BJ (cell line): Measurements from ENCODE around the gene GALNTL6. TPM values are rescaled to one million over a fixed set of nuclear protein-coding genes. Genes with fewer than 3 reads are reported as not detected.
"Not testable (repeated sequence)": the region's sequence is repeated elsewhere in the genome, so short reads cannot be mapped to it uniquely, and the experiment has no call there.

Source experiments
- CTCF ChIA-PET: fragments of 350-600 bp; formaldehyde crosslinking; extraction: SDS; loops from one replicate; lab custom pipeline; 2021; ENCODE audit warnings: antibody characterized with exemption, inconsistent platforms; lab: Yijun Ruan, JAX
- POLR2A ChIA-PET: fragments of 300-600 bp; sonication (Branson Sonifier 250); formaldehyde crosslinking; extraction: SDS; loops from one replicate; lab custom pipeline; 2021; ENCODE audit warnings: antibody characterized with exemption; lab: Charles Lee
- DNase-seq: peaks from one replicate; pipeline ENCODE4 v3.0.0-alpha.2; 2011; ENCODE audit warnings: low read depth
- H3K27me3 ChIP-seq: 2 replicates; pipeline ENCODE4 v1.6.0; 2011; ENCODE audit warnings: low read length; ENCODE audit not compliant: control insufficient read depth, insufficient read depth
- H3K36me3 ChIP-seq: 2 replicates; pipeline ENCODE4 v1.5.1; 2011; ENCODE audit warnings: low read length; ENCODE audit not compliant: control insufficient read depth, insufficient read depth
- H3K4me3 ChIP-seq: 2 replicates; pipeline ENCODE4 v1.5.1; 2011; ENCODE audit warnings: low read depth, mild to moderate bottlenecking, control low read depth, low read length
- polyA plus RNA-seq: library from polyadenylated mRNA; depleted of rRNA; stranded (reverse); fragments of >200 nt; gene quantifications from 2 replicates; pipeline ENCODE4 v1.2.3, GENCODE V29; 2011
- TF ChIP-seq, protein P1 (sequence below): IDR thresholded peaks from 2 replicates; pipeline ENCODE4 v1.5.1; 2011; ENCODE audit warnings: low read depth, mild to moderate bottlenecking, control low read depth, inconsistent platforms, low read length, moderate library complexity; ENCODE audit not compliant: insufficient read depth

The GALNTL6 gene
- polyA plus RNA-seq, 1 experiment, result 0.02 TPM

GRCh38 chr4:173018446-173018845, 1205.2 kb downstream of the GALNTL6 start:
- POLR2A ChIA-PET, result no interaction called here
- Histone ChIP-seq H3K36me3 (no peaks in the 10 kb centered on the region), H3K4me3 (no peak overlapping the region), H3K27me3 (peaks cover 2% of the 10 kb centered on the region)
- TF ChIP-seq, protein P1, sequence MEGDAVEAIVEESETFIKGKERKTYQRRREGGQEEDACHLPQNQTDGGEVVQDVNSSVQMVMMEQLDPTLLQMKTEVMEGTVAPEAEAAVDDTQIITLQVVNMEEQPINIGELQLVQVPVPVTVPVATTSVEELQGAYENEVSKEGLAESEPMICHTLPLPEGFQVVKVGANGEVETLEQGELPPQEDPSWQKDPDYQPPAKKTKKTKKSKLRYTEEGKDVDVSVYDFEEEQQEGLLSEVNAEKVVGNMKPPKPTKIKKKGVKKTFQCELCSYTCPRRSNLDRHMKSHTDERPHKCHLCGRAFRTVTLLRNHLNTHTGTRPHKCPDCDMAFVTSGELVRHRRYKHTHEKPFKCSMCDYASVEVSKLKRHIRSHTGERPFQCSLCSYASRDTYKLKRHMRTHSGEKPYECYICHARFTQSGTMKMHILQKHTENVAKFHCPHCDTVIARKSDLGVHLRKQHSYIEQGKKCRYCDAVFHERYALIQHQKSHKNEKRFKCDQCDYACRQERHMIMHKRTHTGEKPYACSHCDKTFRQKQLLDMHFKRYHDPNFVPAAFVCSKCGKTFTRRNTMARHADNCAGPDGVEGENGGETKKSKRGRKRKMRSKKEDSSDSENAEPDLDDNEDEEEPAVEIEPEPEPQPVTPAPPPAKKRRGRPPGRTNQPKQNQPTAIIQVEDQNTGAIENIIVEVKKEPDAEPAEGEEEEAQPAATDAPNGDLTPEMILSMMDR, result no peak
- CTCF ChIA-PET, result interaction anchor here (1.4 to 3.6 kb wide), 2 partner anchors 239 kb away, joined by 5 to 18 read pairs; no protein-coding TSS in a partner anchor
- no peak for DNase-seq

DNA sequence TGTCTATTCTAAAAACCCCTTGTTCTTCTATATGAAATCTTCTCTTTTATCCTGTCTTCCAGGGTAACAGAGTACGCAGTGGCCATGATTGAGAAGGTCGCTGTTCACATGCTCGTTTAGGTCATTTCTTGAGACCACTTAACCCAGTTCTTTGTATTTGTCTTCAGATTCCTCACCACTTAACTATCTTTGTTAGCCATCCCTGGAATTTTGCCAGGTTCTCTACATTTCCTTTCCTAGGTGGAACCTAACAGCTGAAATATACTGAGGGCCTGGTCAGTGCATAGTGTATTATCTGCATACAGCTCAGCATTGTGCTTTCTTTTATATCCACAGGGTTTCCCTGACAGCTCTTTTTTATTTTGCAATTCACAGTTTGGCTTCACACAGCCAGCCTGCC, 1206.5 kb downstream of the GALNTL6 start:
- DNase-seq, result no peak
- H3K27me3 ChIP-seq, result peaks cover 2% of the 10 kb centered on the region
- no peaks in the 10 kb centered on the region for H3K36me3 ChIP-seq
- TF ChIP-seq, protein P1, result no peak
- no peak overlapping the region for H3K4me3 ChIP-seq
- ChIA-PET CTCF (interaction anchor here (1.2 to 3.6 kb wide), 2 partner anchors 238 to 283 kb away, joined by 3 to 18 read pairs; no protein-coding TSS in a partner anchor), POLR2A (no interaction called here)

GRCh38 chr4:173021746-173022573, 1208.8 kb downstream of the GALNTL6 start:
- H3K27me3 ChIP-seq, DNase-seq, H3K36me3 ChIP-seq, POLR2A ChIA-PET, H3K4me3 ChIP-seq: not testable (repeated sequence)
- CTCF ChIA-PET, result interaction anchor here (1.0 to 3.6 kb wide), 6 partner anchors 9 to 239 kb away, joined by 3 to 34 read pairs (median 12); no protein-coding TSS in a partner anchor

DNA sequence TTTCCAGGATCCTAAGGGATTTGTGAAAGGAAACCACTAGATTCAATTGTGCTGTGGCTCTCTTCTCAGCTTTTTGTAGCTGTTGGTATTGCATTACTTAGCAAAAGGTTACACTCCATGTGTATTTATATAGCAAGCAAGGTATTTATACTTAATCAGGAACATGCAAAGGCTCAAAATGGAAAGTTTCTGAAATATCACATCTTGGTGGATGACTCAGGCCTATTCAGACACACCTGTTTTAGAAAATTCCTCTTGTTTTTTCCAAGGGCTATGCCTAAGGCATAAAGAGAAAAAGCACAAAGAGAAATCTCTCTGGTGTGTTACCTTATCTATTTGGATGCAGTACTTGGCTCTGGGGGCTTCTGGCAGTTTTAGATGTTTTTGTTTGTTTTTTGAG, 1211.0 kb downstream of the GALNTL6 start:
- POLR2A ChIA-PET, result no interaction called here

DNA sequence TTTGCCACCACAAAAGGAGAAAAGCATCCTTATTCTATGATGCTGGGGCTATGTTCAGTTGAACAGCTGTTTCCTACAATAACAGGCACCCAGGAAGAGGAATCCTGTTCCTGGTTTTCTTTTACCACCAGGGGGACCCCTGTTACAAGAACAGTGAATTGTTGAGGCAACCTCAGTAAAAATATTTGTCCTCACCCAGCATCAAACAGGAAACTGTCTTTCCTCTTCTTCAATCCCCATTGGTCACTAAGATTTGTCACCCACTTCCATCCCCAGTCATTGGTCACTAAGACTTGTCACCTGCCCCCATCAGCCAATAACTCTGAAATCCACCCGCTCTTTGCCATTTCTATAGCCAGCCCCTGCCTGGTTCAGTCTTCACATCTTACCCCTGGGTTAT, 1211.9 kb downstream of the GALNTL6 start:
- TF ChIP-seq, protein P1, result peak; percentile 73
- H3K36me3 ChIP-seq, result no peaks in the 10 kb centered on the region
- no peak for DNase-seq
- ChIA-PET POLR2A (no interaction called here), CTCF (interaction anchor here (0.6 to 3.2 kb wide), 14 partner anchors 12 to 253 kb away, joined by 3 to 75 read pairs (median 6); no protein-coding TSS in a partner anchor)
- no peaks in the 10 kb centered on the region; the same call in 1 of the 2 replicates for H3K27me3 ChIP-seq
- no peak overlapping the region for H3K4me3 ChIP-seq

More for the DNA sequence above, 1211.0 kb downstream of the GALNTL6 start:
- H3K27me3 ChIP-seq, result peaks cover under 1% of the 10 kb centered on the region
- CTCF ChIA-PET, result interaction anchor here (0.6 to 3.2 kb wide), 17 partner anchors 8 to 277 kb away, joined by 3 to 75 read pairs (median 5); no protein-coding TSS in a partner anchor
- H3K4me3 ChIP-seq, result no peak overlapping the region
- TF ChIP-seq, protein P1, result no peak
- DNase-seq, result no peak
- H3K36me3 ChIP-seq, result no peaks in the 10 kb centered on the region
